ENCODE results near the gene MAP3K5. TPM values are rescaled to one million over a fixed set of nuclear protein-coding genes. Genes with fewer than 3 reads are reported as not detected.

Gene MAP3K5
- total and polyA plus RNA-seq, 9 of the 15 experiments (the other 6 are each of a cell fraction or from before 2014, with no cell fraction given): 2.2 to 13.0 (median 9.9) TPM

DNA sequence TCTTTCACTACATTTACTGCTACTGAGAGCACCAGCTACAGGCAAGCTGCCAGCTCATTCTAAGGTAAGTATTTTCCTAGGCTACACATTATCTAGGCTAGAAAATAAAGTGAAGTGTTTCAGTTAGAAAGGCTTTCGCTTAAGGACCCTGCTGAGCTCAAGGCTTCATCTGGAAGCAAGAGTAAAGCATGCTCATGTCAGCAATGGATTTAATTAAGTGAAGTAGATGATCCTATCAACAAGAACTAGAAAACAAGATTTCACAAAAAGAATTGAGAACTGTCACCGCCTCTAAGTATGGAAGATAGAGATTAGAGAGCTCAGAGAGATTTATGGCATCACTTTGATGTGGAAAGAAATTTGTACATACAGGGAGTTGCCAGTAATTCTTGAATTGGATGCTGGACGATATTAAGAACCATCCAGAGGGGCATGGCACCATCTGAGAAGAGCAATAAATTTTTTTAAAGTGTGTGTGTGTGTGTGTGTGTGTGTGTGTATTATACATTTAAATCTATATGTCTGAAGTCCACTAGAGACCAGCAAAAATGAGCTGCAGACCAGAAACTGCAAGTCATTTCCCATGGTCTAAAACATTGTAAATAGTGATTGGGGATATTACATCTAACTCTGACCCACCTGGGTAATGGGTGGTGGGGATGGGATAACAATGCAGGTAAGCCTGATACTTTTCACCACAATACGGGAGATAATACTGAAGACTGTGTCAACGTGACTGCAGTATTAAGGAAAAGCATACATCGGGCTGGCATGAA lies 136.8 kb downstream of the MAP3K5 start (continued):
- TF ChIP-seq, protein P1, sequence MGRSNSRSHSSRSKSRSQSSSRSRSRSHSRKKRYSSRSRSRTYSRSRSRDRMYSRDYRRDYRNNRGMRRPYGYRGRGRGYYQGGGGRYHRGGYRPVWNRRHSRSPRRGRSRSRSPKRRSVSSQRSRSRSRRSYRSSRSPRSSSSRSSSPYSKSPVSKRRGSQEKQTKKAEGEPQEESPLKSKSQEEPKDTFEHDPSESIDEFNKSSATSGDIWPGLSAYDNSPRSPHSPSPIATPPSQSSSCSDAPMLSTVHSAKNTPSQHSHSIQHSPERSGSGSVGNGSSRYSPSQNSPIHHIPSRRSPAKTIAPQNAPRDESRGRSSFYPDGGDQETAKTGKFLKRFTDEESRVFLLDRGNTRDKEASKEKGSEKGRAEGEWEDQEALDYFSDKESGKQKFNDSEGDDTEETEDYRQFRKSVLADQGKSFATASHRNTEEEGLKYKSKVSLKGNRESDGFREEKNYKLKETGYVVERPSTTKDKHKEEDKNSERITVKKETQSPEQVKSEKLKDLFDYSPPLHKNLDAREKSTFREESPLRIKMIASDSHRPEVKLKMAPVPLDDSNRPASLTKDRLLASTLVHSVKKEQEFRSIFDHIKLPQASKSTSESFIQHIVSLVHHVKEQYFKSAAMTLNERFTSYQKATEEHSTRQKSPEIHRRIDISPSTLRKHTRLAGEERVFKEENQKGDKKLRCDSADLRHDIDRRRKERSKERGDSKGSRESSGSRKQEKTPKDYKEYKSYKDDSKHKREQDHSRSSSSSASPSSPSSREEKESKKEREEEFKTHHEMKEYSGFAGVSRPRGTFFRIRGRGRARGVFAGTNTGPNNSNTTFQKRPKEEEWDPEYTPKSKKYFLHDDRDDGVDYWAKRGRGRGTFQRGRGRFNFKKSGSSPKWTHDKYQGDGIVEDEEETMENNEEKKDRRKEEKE (IDR thresholded peaks at IDR 0.05; ENCODE audit: borderline replicate concordance in 1 of 2, control insufficient read depth in 1 of 2, low read depth in 2 of 2, low read length in 1 of 2): no peak
- no peak for TF ChIP-seq ZFP1 (CRISPR knock-in tag; IDR thresholded peaks at IDR 0.05)
- TF ChIP-seq HMGN3 (IDR thresholded peaks at IDR 0.05; ENCODE audit: borderline replicate concordance, extremely low read depth, insufficient read length, low read depth, low read length): no peak
- TF ChIP-seq DPF2 (IDR thresholded peaks at IDR 0.05): peak; percentile 44; the same call in 1 of the 2 replicates
- TF ChIP-seq C11orf30 (IDR thresholded peaks at IDR 0.05; ENCODE audit: low read depth): peak; percentile 71
- TF ChIP-seq MCM5 (IDR thresholded peaks at IDR 0.05; ENCODE audit: low read depth): no peak
- TF ChIP-seq ZEB2 (IDR thresholded peaks at IDR 0.05): no peak
- peak; percentile 40; the same call in 1 of the 2 replicates for TF ChIP-seq NFE2L1 (tag; IDR thresholded peaks at IDR 0.05; ENCODE audit: borderline replicate concordance, low read depth)
- TF ChIP-seq CBFA2T3 (IDR thresholded peaks at IDR 0.05): peak; percentile 24; the same call in 1 of the 2 replicates
- no peak for TF ChIP-seq WHSC1 (IDR thresholded peaks at IDR 0.05; ENCODE audit: low read length)
- TF ChIP-seq, protein P2, sequence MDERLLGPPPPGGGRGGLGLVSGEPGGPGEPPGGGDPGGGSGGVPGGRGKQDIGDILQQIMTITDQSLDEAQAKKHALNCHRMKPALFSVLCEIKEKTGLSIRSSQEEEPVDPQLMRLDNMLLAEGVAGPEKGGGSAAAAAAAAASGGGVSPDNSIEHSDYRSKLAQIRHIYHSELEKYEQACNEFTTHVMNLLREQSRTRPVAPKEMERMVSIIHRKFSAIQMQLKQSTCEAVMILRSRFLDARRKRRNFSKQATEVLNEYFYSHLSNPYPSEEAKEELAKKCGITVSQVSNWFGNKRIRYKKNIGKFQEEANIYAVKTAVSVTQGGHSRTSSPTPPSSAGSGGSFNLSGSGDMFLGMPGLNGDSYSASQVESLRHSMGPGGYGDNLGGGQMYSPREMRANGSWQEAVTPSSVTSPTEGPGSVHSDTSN (CRISPR knock-in tag; IDR thresholded peaks at IDR 0.05; ENCODE audit: low read depth): no peak
- TF ChIP-seq, protein P2 (tag; conservative IDR thresholded peaks at IDR 0.05; ENCODE audit: low read depth): peak; percentile 95
